SU-DHL-6 (cell line): Measurements from ENCODE around the gene PRRG2.

Source experiments
- CTCF ChIP-seq: fragments of 200-600 bp; sonication (generic); IDR thresholded peaks from one replicate; pipeline ENCODE4 v1.5.1; 2017; ENCODE audit warnings: antibody characterized with exemption, mild to moderate bottlenecking, low read length, moderate library complexity; ENCODE audit not compliant: insufficient read depth, poor library complexity, severe bottlenecking
- EZH2phosphoT487 ChIP-seq: fragments of 200-600 bp; sonication (generic), shearing (Covaris generic); conservative IDR thresholded peaks from 2 replicates; pipeline ENCODE4 v1.6.1; 2018; ENCODE audit warnings: mild to moderate bottlenecking, antibody characterized with exemption, low read length, moderate library complexity, mixed read lengths

DNA sequence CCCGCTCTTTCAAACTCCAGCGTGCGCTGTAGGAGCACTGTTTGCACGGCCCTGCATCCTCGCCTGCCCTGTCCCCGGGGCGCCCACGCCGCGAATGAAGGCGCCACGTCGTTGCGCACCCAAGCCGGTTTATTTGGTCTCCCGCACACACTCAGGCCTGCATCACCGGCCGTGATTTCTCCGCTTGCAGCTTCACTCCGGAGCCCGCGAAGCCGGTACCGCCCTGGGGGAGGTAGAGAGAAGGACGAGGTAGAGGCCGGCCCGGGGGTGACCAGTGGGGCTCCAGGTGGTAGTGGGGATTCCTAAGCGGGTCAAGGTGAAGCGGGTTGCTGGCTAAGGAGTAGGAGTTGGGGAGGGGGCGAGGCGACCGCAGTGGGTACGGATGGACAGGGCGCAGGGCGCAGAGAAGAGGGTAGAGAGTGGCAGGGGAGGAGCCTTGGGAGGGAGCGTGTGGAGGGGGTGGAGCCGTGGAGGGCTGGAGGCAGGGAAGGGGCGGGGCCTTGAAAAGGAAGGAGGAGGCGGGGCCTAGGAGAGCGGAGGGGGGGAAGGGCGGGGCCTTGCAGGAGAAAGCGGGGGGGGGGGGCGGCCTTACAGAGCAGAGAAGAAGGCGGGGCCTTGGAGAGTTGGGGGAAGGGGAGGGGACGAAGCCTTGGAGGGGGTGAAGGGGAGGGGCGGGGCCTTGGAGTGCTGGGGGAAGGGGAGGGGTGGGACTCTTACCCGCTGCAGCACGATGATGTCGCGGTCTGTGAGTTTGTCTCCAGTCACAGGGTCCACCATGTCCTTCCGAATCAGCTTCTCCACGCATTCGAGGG lies 25.3 kb upstream of the PRRG2 start:
- no peak for TF ChIP-seq CTCF
- no peak for TF ChIP-seq EZH2phosphoT487
